Astrocyte of the hippocampus (primary cell): ENCODE results near the gene CEP164.
"Not testable (repeated sequence)": the region's sequence is repeated elsewhere in the genome, so short reads cannot be mapped to it uniquely, and the experiment has no call there.

Experiments
- DNase-seq: peaks from one replicate; pipeline ENCODE4 v3.0.0; 2011; ENCODE audit warnings: low read depth, low spot score

CEP164 gene

DNA sequence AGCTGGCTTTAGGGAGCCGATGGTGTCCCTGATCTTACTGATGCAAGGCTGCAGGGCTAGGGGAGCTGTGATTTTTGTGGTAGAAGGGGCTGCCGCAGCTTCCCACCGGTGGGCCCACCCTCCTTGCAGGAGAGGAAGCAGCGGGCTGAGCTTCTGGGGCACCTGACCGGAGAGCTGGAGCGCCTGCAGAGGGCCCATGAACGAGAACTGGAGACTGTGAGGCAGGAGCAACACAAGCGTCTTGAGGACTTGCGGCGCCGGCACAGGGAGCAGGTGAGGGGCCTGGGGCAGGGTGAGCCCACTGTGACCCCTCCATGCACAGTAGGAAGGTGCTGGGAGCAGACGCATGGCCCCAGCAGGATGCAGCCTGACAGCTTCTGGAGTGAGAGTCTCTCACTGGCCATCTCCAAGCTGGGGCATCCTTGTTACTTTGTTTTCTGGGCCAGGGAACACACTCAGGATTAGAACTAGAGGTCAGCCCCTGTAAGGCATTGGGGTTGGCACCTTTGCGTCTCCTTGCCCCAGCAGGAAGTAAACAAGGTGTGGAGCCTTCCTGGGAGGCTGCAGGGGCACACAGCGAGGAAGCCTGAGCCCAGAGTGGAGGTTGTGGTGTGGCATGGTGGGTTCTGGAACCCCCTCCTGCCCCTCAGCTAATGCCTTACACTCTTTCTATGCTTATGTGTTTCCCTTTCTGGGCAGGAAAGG, 66.7 kb downstream of the CEP164 start:
- no peak for DNase-seq

DNA sequence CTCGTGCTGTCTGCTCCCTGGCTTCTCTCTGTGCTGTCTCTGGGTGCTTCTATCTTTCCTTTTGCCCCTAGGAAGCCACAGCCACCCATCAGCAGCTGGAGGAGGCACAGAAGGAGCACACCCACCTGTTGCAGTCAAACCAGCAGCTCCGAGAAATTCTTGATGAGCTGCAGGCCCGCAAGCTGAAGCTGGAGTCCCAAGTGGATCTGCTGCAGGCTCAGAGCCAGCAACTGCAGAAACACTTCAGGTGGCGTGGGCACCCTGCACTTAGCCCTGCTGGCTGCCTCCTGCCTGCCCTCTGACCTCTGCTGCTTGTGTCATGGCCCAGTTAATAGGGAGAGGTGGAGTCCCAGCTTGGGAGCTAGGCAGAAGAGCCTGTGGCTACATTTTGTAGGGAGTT, 67.8 kb downstream of the CEP164 start:
- no peak for DNase-seq

DNA sequence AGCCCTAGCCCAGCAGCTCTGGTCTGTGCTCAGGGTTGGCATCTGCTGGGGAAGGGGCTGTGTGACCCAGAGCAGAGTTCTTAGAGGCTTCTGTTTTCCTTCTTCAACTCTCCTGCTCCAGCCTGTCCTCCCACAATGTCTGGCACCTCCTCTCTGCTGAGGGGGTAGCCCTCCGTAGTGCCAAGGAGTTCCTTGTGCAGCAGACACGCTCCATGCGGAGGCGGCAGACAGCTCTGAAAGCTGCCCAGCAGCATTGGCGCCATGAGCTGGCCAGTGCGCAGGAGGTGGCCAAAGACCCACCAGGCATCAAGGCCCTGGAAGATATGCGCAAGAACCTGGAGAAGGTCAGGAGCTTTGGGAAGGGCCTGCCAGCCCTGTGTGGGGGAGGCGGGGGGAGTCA, 69.3 kb downstream of the CEP164 start:
- no peak for DNase-seq

DNA sequence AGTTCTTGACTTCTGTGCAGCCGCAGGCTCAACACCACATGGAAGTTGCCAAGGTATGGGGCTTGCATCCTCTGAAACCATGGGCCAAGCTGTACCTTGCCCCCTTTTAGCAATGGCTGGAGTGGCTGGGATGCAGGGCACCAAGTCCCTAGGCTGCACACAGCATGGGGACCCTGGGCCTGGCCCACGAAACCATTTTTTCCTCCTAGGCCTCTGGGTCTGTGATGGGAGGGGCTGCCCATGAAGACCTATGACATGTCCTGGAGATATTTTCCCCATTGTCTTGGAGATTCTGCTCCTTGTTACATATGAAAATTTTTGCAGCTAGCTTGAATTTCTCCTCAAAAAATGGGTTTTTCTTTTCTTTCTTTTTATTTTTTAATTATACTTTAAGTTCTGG, 71.0 kb downstream of the CEP164 start:
- DNase-seq = not testable (repeated sequence)

DNA sequence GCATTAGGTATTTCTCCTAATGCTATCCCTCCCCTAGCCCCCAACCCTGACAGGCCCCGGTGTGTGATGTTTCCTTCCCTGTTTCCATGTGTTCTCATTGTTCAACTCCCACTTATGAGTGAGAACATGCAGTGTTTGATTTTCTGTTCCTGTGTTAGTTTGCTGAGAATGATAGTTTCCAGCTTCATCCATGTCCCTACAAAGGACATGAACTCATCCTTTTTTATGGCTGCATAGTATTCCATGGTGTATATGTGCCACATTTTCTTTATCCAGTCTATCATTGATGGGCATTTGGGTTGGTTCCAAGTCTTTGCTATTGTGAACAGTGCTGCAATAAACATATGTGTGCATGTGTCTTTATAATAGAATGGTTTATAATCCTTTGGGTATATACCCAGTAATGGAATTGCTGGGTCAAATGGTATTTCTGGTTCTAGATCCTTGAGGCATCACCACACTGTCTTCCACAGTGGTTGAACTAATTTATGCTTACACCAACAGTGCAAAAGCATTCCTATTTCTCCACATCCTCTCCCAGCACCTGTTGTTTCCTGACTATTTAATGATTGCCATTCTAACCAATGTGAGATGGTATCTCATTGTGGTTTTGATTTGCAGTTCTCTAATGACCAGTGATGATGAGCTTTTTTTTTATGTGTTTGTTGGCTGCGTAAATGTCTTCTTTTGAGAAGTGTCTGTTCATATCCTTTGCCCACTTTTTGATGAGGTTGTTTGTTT, 71.6 kb downstream of the CEP164 start:
- not testable (repeated sequence) for DNase-seq

DNA sequence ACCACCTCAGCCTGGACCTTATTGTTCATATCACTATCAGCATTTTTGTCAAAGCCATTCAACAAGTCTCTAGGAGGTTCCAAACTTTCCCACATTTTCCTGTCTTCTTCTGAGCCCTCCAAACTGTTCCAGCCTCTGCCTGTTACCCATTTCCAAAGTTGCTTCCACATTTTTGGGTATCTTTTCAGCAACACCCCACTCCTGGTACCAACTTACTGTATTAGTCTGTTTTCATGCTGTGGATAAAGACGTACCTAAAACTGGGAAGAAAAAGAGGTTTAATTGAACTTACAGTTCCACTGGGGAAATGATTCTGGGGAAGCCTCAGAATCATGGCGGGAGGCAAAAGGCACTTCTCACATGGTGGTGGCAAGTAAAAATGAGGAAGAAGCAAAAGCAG, 78.2 kb downstream of the CEP164 start:
- not testable (repeated sequence) for DNase-seq

DNA sequence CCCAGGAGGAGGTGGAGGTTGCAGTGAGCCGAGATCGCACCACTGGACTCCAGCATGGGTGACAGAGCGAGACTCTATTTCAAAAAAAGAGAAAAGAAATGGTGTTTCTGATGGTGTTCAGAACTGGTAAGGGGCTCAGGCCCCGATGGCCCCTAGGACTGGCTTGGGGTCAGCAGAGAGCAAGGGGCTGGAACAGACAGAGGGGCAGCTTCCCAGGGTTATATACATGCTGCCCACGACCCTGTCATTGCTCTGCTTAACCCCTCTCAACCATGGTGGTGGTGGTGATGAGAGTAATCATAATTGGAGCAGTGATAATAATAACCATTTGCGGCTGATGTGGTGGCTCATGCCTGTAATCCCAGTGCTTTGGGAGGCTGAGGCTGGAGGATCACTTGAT, 79.4 kb downstream of the CEP164 start:
- DNase-seq = no peak

DNA sequence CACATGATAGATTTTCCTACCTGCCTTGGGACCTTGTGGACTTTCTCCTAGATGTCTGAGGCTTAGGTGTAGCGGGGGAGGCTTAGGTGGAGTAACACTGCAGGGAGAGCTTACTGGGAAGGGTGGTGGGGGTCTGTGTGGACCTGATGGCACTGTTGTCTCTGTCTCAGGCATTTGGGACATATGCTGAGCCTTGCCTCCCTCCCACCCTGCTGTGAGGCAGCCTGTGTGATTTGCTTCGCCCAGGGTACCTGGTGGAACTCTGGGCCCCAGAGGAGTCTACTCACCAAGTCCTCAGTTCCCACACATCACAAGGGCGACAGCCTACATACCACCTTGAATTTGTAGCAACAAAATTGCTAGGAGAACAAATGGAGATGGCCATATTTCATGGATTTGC, 80.7 kb downstream of the CEP164 start:
- no peak for DNase-seq

DNA sequence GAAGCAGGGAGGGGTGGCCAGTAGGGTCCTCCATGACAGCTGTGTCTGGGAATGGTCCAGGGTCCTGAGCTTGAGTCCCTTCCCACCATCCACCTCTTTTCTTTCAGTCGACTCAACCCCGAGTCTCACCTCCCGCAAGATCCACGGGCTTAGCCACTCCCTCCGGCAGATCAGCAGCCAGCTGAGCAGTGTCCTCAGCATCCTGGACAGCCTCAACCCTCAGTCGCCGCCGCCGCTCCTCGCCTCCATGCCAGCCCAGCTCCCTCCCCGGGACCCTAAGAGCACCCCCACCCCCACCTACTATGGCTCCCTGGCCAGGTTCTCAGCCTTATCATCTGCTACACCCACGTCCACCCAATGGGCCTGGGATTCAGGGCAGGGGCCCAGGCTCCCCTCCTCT, 81.9 kb downstream of the CEP164 start:
- no peak for DNase-seq

DNA sequence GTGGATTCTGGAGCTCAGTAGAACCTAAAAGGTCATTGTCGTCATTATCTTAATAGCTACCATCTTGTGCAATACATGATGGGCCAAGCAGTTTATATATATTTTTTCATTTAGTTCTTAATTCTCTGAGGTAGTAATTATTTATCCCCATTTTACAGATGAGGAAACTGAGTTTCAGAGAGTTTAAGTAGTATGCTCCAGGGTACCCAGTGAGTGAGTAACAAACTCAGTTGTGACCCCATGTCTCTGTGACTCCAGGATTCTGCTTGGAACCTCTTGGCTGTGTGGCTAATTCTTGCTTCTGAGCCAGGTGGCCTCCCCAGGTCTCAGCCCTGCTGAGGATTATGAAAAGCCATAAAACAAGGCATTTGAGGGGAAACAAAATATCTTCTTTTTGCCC, 82.6 kb downstream of the CEP164 start:
- no peak for DNase-seq

DNA sequence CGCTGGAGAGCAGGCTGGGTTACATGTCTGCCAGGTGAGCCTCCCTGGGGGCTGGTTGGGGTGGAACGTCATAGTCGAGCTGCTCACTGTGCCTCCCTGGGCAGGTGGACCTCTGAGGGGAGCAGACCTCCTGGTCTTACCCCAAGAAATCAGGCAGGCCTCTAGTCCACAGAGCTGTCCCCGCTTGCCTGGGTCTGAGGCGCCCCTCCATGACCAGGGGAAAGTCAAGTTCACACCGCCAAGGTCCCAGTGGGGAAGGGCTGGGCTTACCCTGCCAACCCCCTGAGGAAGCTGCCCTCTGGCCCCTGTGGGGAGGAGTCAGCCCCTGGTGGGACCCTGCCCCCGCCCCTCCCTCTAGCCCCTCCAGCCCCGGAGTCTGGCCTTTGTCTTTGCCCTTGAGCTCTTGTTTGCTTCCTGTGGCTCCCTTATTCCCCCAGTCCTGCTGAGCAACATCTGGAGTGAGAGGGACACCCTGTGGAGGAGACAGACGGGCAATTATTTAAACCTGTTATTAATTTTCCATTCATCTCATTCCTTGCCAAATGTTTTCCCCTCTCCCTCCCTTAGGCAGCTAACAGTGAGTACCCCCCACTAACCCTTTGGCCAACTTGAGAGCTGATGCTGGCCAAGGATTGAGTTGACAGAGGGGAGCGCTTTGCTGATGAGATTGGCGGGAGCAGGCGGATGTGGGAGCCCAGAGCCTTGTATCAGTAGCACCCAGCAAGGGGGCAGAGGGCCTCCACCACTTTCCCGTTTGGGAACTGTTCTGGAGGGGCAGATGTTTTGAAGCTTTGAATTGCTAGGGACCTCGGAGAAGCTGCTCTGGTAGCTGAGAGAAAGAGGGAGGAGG, 83.4 kb downstream of the CEP164 start:
- DNase-seq = no peak

DNA sequence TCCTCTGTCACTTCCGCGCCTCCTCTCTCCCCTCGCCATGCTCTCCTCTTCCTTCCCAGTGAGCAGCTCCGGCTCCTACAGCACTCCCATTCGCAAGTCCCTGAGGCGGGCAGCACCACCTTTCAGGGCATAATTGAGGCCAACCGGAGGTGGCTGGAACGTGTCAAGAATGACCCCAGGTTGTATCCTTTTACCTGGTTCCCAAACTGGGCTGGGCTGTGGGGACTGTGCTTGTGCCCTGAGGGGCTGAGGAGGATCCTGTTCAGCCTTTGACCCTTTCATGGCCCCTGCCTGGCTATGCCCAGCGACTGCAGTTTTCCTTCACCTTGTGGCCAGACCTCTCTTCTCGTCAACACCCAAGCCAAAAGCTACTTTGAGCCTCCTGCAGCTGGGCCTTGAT, 84.1 kb downstream of the CEP164 start:
- DNase-seq = no peak

DNA sequence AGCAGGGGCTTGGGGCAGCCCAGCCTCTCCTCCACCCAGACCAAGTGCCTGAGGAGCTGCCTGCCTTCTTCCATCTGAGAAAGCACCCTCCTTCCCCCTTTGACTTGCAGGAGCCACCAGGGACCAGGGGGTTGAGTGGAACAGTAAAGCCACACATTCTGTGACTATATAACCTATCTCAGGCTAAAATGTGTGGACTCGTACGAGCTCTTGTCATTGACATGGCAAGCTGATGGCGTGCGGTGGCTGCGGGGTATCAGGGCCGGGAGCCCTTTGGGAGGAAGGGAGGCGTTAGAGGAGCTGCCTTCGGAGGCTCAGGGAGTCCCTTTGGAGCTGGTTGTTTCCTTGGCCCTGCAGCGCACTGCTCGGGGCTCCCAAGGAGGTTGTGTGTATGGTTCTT, 84.5 kb downstream of the CEP164 start:
- no peak for DNase-seq

DNA sequence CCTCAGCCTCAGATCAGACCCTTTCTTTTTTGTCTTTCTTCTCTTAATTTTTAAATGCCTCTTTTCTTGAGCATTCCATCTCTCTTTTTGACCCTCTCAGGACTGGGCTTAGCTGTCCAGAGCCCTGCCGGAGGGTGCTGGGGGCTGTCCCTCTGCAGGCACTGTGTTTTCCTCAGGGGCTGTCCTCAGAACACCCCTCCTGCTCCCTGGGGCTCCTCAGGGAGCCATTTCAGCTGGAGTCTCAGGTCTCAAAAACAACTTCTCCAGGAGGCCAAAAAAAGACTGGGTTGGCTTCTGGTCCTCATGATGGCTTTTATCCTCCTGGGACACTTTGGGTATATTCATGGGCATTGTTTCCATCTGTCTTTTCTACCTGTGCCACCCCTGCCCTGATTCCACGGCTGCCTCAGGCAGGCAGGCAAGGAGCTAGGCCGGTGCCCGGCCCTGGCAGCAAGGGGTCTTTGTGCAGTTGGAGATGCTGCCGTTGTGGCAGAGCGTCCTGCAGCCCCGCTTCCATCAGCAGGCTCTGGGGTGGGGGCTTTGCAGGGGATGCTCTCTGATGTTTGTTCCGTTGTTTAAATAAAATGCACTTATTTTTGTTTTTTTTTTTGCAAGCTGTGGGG, 85.1 kb downstream of the CEP164 start:
- DNase-seq = no peak

DNA sequence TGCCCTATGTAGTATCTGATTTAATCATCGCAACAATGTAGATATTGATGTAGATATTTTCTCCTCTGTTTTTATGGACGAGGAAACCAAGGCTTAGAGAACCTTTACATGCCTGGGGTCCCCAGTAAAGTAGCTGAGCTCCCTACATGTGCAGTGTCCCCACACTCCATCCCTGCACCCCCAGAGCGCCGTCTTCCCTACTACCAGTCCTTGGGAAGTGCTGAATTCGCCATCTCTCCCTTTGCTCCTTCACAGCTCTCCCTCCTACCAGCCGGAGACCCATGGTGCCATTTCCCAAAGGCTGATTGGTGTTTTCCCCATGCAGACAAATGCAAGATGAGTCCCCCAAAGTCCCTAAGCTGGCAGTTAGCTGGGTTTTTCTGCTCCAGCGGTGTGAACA, 86.0 kb downstream of the CEP164 start:
- no peak for DNase-seq

DNA sequence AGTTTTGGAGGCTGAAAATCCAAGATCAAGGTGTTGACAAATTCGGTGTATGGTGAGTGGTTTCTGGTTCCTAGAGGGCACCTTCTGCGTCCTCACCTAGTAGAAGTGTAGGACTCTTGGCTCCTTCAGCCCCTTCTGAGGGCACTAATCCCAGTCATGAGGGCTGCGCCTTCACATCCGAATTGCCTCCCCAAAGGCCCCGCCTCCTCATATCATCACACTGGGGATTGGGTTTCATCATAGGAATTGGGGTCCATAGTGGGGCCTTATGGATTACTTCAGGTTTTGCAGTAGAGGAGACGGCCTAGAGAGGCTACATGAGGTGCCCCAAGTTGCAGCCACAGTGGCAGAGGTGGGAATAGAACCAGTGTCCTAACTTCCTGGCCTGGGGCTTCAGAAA, 87.1 kb downstream of the CEP164 start:
- DNase-seq = no peak

DNA sequence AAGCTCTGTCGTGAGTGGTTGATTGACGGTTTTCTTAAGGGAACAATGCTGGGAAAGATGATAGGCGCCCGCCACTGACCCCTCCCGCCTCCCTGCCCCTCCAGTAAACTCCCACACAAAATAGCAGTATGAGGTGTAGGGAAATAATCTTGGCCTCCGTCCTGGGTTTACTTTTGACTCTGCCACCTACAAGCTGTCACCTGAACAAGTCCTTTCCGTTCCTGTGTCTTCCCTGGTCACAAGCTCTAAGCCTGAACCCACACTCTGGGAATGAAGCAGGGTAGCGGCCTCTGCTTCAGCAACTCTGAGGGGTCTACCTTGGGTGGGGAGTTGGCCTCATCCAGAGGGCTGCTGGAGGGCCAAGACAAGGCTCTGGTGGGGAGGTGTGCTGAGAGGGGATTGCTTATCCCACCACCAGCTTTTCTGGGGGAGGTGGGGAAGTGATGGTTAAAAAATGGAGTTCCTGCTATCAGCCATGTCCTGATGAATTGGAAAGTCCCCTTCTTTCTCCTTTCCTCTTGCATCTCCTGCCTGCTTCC, 87.8 kb downstream of the CEP164 start:
- DNase-seq = no peak

DNA sequence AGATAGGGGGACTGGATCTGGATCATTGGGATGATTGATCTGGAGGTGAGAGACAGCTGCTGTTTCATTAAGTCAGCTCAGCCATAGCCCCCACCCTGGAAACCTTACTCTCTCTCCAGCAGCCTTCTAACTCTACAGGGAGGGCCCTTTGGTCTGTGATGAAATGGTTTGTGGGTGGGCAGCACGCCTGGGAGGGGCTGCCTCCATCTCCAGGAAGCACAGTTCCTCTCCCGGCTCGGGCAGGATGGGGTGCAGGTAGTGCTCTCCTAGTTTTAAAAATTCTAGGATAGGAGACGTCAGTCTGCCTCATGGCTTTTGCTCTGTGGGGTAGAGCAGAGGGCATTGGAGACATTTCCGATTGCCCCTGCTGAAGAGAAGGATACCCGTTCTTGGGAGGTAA, 89.7 kb downstream of the CEP164 start:
- DNase-seq = no peak

DNA sequence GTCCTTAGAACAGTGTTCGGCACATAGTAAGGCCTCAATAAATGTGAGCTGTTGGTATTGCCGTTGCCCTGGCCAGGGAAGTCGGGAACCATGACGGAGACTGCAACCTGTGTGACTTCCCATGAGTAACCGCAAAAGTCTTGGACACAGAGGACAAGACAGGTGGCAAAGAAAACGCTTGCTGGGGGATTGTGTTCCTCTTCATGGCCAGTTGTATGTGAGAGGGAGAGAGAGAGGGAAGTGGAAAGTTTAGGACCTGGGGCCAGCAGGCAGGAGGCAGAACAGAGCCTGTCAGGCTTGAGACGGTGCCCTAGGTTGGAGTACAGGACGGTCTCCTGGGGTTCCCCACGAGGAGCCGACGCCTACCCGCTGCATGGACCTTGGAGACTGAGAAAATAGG, 90.2 kb downstream of the CEP164 start:
- DNase-seq = no peak

DNA sequence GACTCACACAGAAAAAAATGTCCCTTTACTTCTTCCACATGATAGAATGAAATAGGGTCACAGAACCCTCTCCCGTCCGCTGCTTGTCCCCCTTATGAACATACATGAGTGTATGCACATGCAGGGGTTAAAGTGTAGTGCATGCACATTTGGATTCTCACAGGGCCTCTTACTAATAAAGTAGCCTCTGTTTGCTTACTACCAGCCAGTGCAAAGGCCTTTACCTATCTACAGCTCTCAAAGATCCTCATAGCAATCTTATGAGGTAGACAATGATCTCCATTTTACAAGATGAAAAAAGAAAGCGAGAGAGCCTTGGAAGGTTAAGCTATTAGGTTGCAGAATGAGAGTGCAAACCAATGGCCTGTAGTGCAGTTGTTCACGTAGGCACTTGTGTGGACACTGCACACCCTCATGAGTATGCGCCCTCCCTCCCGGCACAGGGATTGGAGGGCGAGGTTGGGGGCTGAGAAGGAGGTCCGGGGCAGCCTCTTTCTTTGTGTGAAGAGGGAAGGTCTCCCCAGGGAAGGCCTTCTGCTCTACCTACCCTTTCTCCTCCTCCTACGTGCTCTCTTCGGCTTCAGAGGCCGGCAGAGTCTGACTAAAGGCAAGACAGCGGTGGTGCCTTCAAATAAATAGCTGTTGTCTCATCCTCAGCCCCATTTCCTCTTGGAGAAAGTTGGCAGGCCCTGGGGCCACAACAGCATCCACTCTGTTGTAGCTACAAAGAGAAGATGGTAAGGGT, 91.3 kb downstream of the CEP164 start:
- no peak for DNase-seq

DNA sequence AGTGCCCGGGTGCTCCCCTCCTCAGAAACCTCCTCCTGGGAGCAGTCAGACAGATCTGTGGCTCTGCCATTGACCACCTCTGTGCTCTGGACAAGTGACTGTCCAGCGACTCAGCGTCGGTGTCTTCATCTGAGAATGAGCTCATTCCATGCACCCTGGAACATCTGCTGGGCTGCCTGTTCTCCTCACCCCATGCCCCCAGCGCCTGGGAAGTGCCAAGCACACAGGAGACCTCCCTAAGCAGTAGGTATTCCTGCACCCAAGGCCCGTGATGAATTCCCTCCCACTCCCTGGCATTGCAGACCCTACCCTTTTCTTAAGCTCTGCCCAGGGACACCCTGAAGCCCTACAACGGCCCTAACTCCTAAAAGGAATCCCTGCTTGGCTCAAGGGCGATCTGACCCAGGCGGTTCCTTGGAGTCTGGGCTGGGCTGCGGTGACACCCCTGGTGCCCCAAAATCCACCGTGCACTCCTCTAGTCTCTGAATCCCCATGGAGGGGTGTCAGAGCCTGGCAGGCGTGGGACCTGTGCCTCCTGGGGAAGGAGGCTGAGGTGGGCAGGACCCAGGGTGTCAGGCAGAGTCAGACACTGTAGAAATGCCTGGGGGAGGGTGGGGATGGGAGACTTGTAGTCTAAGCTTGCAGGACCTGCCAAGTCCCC, 92.0 kb downstream of the CEP164 start:
- DNase-seq = no peak
